ENCODE results near the gene ERCC3. TPM values are rescaled to one million over a fixed set of nuclear protein-coding genes. Genes with fewer than 3 reads are reported as not detected.

Gene ERCC3
- total and polyA plus RNA-seq, 2 donors (not counting 3 experiments of a cell fraction or from before 2014, with no cell fraction given): 40.7 to 47.3 TPM

DNA sequence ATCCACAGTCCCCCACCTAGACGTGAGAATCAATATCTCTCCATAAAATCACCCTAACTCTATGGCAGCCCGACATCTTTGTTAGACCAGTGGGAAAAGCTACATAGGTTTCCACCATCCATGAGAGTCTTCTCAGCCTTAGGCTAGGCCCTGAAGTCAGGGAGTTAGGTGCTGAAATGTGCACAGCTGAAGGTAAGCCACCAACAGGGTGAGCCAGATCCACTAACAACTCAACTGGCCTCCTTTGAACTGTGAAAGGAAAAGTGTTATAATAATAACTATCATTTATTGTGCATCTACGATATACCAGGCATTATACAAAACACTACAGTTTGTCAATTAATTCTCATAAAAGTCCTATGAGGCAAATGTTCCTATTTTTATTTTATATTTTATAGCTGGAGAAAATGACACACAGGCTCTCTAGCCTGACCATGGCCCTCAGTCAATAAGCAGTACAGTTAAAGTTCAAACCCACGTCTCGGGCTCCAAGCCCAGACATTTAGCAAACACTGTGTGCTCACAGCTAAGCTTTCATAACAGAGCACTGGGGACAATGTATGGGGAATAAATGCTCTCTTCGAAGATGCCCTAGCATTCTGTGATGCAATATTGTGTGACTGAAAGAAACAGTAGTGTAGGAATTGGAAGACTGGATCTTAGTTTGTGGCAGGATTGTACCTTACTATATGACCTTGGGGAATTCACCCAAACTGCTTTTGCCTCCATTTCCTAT is 62.6 kb downstream of the ERCC3 start:
- ChIA-PET CTCF (no interaction called here), POLR2A (no interaction called here)
- no peak for DNase-seq (ENCODE audit: low read depth, low spot score)

DNA sequence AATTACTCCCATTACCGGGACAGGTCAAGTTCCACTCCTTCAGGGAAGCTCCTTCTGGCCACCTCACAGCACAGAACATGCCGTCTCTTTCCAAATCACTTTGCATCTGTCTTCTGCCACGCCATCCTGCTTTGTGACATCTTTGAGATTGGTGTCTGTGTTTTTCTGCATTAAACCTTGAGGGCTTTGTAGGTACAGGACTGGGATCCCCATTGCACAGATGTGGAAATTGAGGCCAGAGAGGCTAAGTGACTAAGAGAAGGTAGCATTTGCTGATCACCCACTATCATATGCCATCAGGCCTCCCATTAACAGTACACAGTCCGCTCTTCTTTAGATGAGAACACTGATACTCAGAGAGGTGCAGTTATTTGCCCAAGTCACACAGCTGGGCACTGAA is 64.4 kb downstream of the ERCC3 start:
- peaks cover 11% of the 10 kb centered on the region for H3K4me1 ChIP-seq (ENCODE audit: control insufficient read depth, extremely low read depth, insufficient read depth, low read length)
- H3K4me3 ChIP-seq (replicated peaks in 1 of 3; ENCODE audit: insufficient read depth in 1 of 3, low read depth in 1 of 3, low read length in 3 of 3): no peak overlapping the region
- no peak for FAIRE-seq
- CTCF ChIA-PET: no interaction called here
- DNase-seq (ENCODE audit: low read depth, low spot score): no peak
- POLR2A ChIA-PET: no interaction called here
- H2AFZ ChIP-seq (ENCODE audit: low read depth, low read length): no peak overlapping the region
- no peak for TF ChIP-seq POLR2A (IDR thresholded peaks at IDR 0.05; ENCODE audit: low read depth, low read length)
- no peak for TF ChIP-seq FOS (IDR thresholded peaks at IDR 0.05; ENCODE audit: borderline replicate concordance, insufficient read depth, low read length)
- TF ChIP-seq EZH2 (IDR thresholded peaks at IDR 0.05; ENCODE audit: borderline replicate concordance, low read depth, low read length, severe bottlenecking): no peak
- no peak for TF ChIP-seq JUN (IDR thresholded peaks at IDR 0.05; ENCODE audit: borderline replicate concordance, insufficient read depth, insufficient read length, low read depth)
- TF ChIP-seq, protein P1, sequence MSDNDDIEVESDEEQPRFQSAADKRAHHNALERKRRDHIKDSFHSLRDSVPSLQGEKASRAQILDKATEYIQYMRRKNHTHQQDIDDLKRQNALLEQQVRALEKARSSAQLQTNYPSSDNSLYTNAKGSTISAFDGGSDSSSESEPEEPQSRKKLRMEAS (IDR thresholded peaks at IDR 0.05; ENCODE audit: insufficient read depth, insufficient read length): no peak
- TF ChIP-seq POLR2AphosphoS5 (IDR thresholded peaks at IDR 0.05; ENCODE audit: insufficient read depth, low read depth, low read length): no peak
- no peak overlapping the region for H3K27ac ChIP-seq (ENCODE audit: insufficient read depth, low read depth, low read length)
- BruUV-seq (replicated peaks): no TSS peak
- H3K9me3 ChIP-seq (replicated peaks; ENCODE audit: control insufficient read depth, insufficient read depth, low read length): no peaks in the 10 kb centered on the region
- dilution Hi-C loops (cut with MboI; ENCODE audit: extremely low pct_ligation_motif_present, low sequenced_read_pairs): no loop called here
- peaks cover 6 to 7% of the 10 kb centered on the region in 2 experiments for H3K27me3 ChIP-seq (ENCODE audit: control insufficient read depth in 2 of 2, insufficient read depth in 2 of 2, low read length in 2 of 2)
- H3K4me2 ChIP-seq (ENCODE audit: insufficient read depth, low read length): no peak overlapping the region
- no peaks in the 10 kb centered on the region for H3K36me3 ChIP-seq (ENCODE audit: control insufficient read depth in 2 of 2, extremely low read depth in 1 of 2, insufficient read depth in 2 of 2, low read length in 2 of 2)
- no peak overlapping the region for H3K9ac ChIP-seq (replicated peaks; ENCODE audit: extremely low read depth, insufficient read depth, low read length)
- no peaks in the 10 kb centered on the region for H3K9me1 ChIP-seq (replicated peaks; ENCODE audit: control insufficient read depth, extremely low read depth, insufficient read depth, low read length)
- no peaks in the 10 kb centered on the region for H4K20me1 ChIP-seq (replicated peaks; ENCODE audit: control insufficient read depth, extremely low read depth, insufficient read depth, low read length)
- H3K79me2 ChIP-seq (ENCODE audit: control insufficient read depth, insufficient read depth, low read length): no peaks in the 10 kb centered on the region
- intact Hi-C loops (cut with micrococcal nuclease): no loop called here

More for the DNA sequence above, 62.6 kb downstream of the ERCC3 start:
- dilution Hi-C loops (cut with MboI; ENCODE audit: extremely low pct_ligation_motif_present, low sequenced_read_pairs) (no loop called here), intact Hi-C loops (cut with micrococcal nuclease) (no loop called here)
- Histone ChIP-seq H3K27ac (ENCODE audit: insufficient read depth, low read depth, low read length) (no peak overlapping the region), H3K4me2 (ENCODE audit: insufficient read depth, low read length) (no peak overlapping the region), H3K9me3 (replicated peaks; ENCODE audit: control insufficient read depth, insufficient read depth, low read length) (no peaks in the 10 kb centered on the region), H3K9ac (replicated peaks; ENCODE audit: extremely low read depth, insufficient read depth, low read length) (no peak overlapping the region), H3K27me3 (ENCODE audit: control insufficient read depth in 2 of 2, insufficient read depth in 2 of 2, low read length in 2 of 2) (peaks cover 0 to 3% of the 10 kb centered on the region in 2 experiments), H3K4me3 (replicated peaks in 1 of 3; ENCODE audit: insufficient read depth in 1 of 3, low read depth in 1 of 3, low read length in 3 of 3) (no peak overlapping the region), H3K4me1 (ENCODE audit: control insufficient read depth, extremely low read depth, insufficient read depth, low read length) (peaks cover 8% of the 10 kb centered on the region), H3K36me3 (ENCODE audit: control insufficient read depth in 2 of 2, extremely low read depth in 1 of 2, insufficient read depth in 2 of 2, low read length in 2 of 2) (no peaks in the 10 kb centered on the region), H4K20me1 (replicated peaks; ENCODE audit: control insufficient read depth, extremely low read depth, insufficient read depth, low read length) (no peaks in the 10 kb centered on the region), H2AFZ (ENCODE audit: low read depth, low read length) (no peak overlapping the region), H3K79me2 (ENCODE audit: control insufficient read depth, insufficient read depth, low read length) (no peaks in the 10 kb centered on the region), H3K9me1 (replicated peaks; ENCODE audit: control insufficient read depth, extremely low read depth, insufficient read depth, low read length) (no peaks in the 10 kb centered on the region)
- no peak for TF ChIP-seq FOS (IDR thresholded peaks at IDR 0.05; ENCODE audit: borderline replicate concordance, insufficient read depth, low read length)
- TF ChIP-seq, protein P1 (IDR thresholded peaks at IDR 0.05; ENCODE audit: insufficient read depth, insufficient read length): no peak
- no peak for TF ChIP-seq GATA2 (IDR thresholded peaks at IDR 0.05; ENCODE audit: insufficient read depth, insufficient read length, low read depth, low read length)
- FAIRE-seq: no peak
- no TSS peak for BruUV-seq (replicated peaks)
